Gastrocnemius medialis (tissue), 4 donors: Measurements from ENCODE around the gene USP28.

Source experiments
- POLR2A ChIP-seq, 2 donors: fragments of 450-650 bp; IDR thresholded peaks; one replicate each; pipeline ENCODE4 v1.6.1; 2017; ENCODE audit warnings: antibody characterized with exemption in 2 of 2, mild to moderate bottlenecking in 2 of 2, moderate library complexity in 2 of 2
- TF ChIP-seq, protein P1 (sequence below), 5 experiments: fragments of 450-650 bp in 3 of 5; fragments of 200-600 bp in 2 of 5; sonication (generic) in 2 of 5; IDR thresholded peaks in 4 of 5; conservative IDR thresholded peaks in 1 of 5; 1 replicate in 4 of 5; 2 replicates in 1 of 5; pipeline ENCODE4 v1.5.1; 2016 to 2019; ENCODE audit warnings: antibody characterized with exemption in 5 of 5, mild to moderate bottlenecking in 3 of 5, moderate library complexity in 3 of 5

- TF ChIP-seq, protein P1, sequence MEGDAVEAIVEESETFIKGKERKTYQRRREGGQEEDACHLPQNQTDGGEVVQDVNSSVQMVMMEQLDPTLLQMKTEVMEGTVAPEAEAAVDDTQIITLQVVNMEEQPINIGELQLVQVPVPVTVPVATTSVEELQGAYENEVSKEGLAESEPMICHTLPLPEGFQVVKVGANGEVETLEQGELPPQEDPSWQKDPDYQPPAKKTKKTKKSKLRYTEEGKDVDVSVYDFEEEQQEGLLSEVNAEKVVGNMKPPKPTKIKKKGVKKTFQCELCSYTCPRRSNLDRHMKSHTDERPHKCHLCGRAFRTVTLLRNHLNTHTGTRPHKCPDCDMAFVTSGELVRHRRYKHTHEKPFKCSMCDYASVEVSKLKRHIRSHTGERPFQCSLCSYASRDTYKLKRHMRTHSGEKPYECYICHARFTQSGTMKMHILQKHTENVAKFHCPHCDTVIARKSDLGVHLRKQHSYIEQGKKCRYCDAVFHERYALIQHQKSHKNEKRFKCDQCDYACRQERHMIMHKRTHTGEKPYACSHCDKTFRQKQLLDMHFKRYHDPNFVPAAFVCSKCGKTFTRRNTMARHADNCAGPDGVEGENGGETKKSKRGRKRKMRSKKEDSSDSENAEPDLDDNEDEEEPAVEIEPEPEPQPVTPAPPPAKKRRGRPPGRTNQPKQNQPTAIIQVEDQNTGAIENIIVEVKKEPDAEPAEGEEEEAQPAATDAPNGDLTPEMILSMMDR (IDR thresholded peaks at IDR 0.05 in 4 of 5, conservative IDR thresholded peaks at IDR 0.05 in 1 of 5) = peak in 3 of 5 experiments; percentile 13 to 44 (median 15)
- peak; percentile 93 to 98 for TF ChIP-seq POLR2A (IDR thresholded peaks at IDR 0.05)
Observed at GRCh38 chr11:113875234-113876073, at the start of gene USP28.
